ENCODE measurements around the gene TSPAN9.

Gene TSPAN9

GRCh38 chr12:3103806-3104205, 26.6 kb downstream of the TSPAN9 start:
- no peak for DNase-seq

- DNase-seq = no peak
Observed at GRCh38 chr12:3105690-3106479, 28.7 kb downstream of the TSPAN9 start.

GRCh38 chr12:3106579-3106978, 29.4 kb downstream of the TSPAN9 start:
- no peak for DNase-seq

GRCh38 chr12:3107071-3107583, 29.9 kb downstream of the TSPAN9 start:
- no peak for DNase-seq

- no peak for DNase-seq
Observed at GRCh38 chr12:3107954-3108353, 30.8 kb downstream of the TSPAN9 start.

GRCh38 chr12:3110578-3110977, 33.4 kb downstream of the TSPAN9 start:
- no peak for DNase-seq

GRCh38 chr12:3113671-3114325, 36.6 kb downstream of the TSPAN9 start:
- no peak for DNase-seq

- DNase-seq = no peak
Observed at GRCh38 chr12:3114671-3115070, 37.5 kb downstream of the TSPAN9 start.

GRCh38 chr12:3115078-3115477, 37.9 kb downstream of the TSPAN9 start:
- DNase-seq = no peak

GRCh38 chr12:3116106-3116844, 39.1 kb downstream of the TSPAN9 start:
- peak; percentile 22 for DNase-seq

GRCh38 chr12:3117144-3117581, 40.0 kb downstream of the TSPAN9 start:
- DNase-seq = no peak

GRCh38 chr12:3117591-3118015, 40.4 kb downstream of the TSPAN9 start:
- no peak for DNase-seq

GRCh38 chr12:3119192-3119755, 42.1 kb downstream of the TSPAN9 start:
- DNase-seq = no peak

GRCh38 chr12:3119756-3120601, 42.8 kb downstream of the TSPAN9 start:
- no peak for DNase-seq

- DNase-seq = no peak
Observed at GRCh38 chr12:3120701-3121100, 43.5 kb downstream of the TSPAN9 start.

- DNase-seq = no peak
Observed at GRCh38 chr12:3122841-3123678, 45.9 kb downstream of the TSPAN9 start.

GRCh38 chr12:3123729-3124128, 46.5 kb downstream of the TSPAN9 start:
- DNase-seq = no peak

GRCh38 chr12:3124917-3125316, 47.7 kb downstream of the TSPAN9 start:
- DNase-seq = no peak

GRCh38 chr12:3125674-3126073, 48.5 kb downstream of the TSPAN9 start:
- DNase-seq = no peak

- DNase-seq = no peak
Observed at GRCh38 chr12:3127832-3128231, 50.7 kb downstream of the TSPAN9 start.

Measured in NCI-H2227 treated with DMSO at 0.1 percent for 48 hours (cell line).